T-cell (primary cell): ENCODE measurements around the gene ERI3. TPM values are rescaled to one million over a fixed set of nuclear protein-coding genes. Genes with fewer than 3 reads are reported as not detected.
A peak's percentile ranks its signal among the peaks of the same experiment; 100 is the strongest.

Source experiments
- ATAC-seq, 4 experiments: fragments of 200-7000 bp in 3 of 4; fragments of 150-1000 bp in 1 of 4; cut with Tn5 transposase; replicated peaks in 1 of 4; 1 replicate in 3 of 4; 2 replicates in 1 of 4; pipeline ENCODE4 v1.10.0; 2021; ENCODE audit warnings: moderate library complexity in 3 of 4, mild to moderate bottlenecking in 2 of 4, moderate number of reproducible peaks in 1 of 4
- CTCF ChIA-PET, 2 donors: fragments of 300-600 bp; sonication (Branson Sonifier 250); formaldehyde crosslinking; loops; one replicate each; lab custom pipeline; 2022; ENCODE audit warnings: antibody characterized with exemption in 2 of 2; lab: Charles Lee
- POLR2A ChIA-PET, 2 donors: fragments of 300-600 bp; sonication (Branson Sonifier 250); formaldehyde crosslinking; loops; one replicate each; lab custom pipeline; 2022; ENCODE audit warnings: antibody characterized with exemption in 2 of 2; lab: Charles Lee
- DNase-seq, 35 experiments: peaks; one replicate each; pipeline versions ENCODE4 v3.0.0 to v3.0.0-alpha.2; 2013 to 2023
- H3K27ac ChIP-seq: one replicate; pipeline ENCODE4 v1.5.1; 2013; ENCODE audit warnings: low read length
- H3K27me3 ChIP-seq, 2 experiments: replicated peaks in 1 of 2; 1 replicate in 1 of 2; 2 replicates in 1 of 2; pipeline versions ENCODE4 v1.6.1 to v1.7.0; 2013; ENCODE audit warnings: low read length in 1 of 2, mixed read lengths in 1 of 2; ENCODE audit not compliant: control insufficient read depth in 2 of 2, insufficient read depth in 2 of 2; ENCODE audit errors: extremely low read depth in 1 of 2
- H3K36me3 ChIP-seq, 2 donors: 1 replicate in 1 of 2; 2 replicates in 1 of 2; pipeline versions ENCODE4 v1.6.1 to v1.7.0; 2013; ENCODE audit warnings: low read length in 1 of 2; ENCODE audit not compliant: control insufficient read depth in 2 of 2, insufficient read depth in 1 of 2; ENCODE audit errors: extremely low read depth in 1 of 2
- H3K4me1 ChIP-seq, 2 experiments: 1 replicate in 1 of 2; 2 replicates in 1 of 2; pipeline versions ENCODE4 v1.6.1 to v1.7.0; 2013; ENCODE audit warnings: low read length in 2 of 2, mixed read lengths in 1 of 2; ENCODE audit not compliant: insufficient read depth in 2 of 2, control insufficient read depth in 1 of 2; ENCODE audit errors: extremely low read depth in 1 of 2
- H3K4me3 ChIP-seq, 2 donors: 1 replicate in 1 of 2; 2 replicates in 1 of 2; pipeline versions ENCODE4 v1.5.1 to v1.7.0; 2013; ENCODE audit warnings: mild to moderate bottlenecking in 2 of 2, low read length in 1 of 2, moderate library complexity in 1 of 2; ENCODE audit not compliant: control insufficient read depth in 1 of 2; ENCODE audit errors: extremely low read depth in 1 of 2
- H3K9me3 ChIP-seq: 2 replicates; pipeline ENCODE4 v1.7.0; 2013
- H3K27ac Mint-ChIP-seq, 2 donors: one replicate each; pipeline ENCODE4 v1.8.0; 2020 to 2021; ENCODE audit warnings: mild to moderate bottlenecking in 2 of 2, mixed read lengths in 2 of 2
- H3K27me3 Mint-ChIP-seq, 2 donors: one replicate each; pipeline ENCODE4 v1.8.0; 2021 to 2022; ENCODE audit warnings: mixed read lengths in 2 of 2
- H3K36me3 Mint-ChIP-seq: one replicate; pipeline ENCODE4 v1.8.0; 2021; ENCODE audit warnings: mixed read lengths
- H3K4me1 Mint-ChIP-seq, 3 donors: one replicate each; pipeline ENCODE4 v1.8.0; 2020 to 2022; ENCODE audit warnings: mixed read lengths in 3 of 3, mild to moderate bottlenecking in 1 of 3
- H3K4me3 Mint-ChIP-seq, 3 donors: one replicate each; pipeline ENCODE4 v1.8.0; 2020 to 2022; ENCODE audit warnings: mild to moderate bottlenecking in 3 of 3, mixed read lengths in 3 of 3, moderate library complexity in 3 of 3
- H3K9me3 Mint-ChIP-seq, 3 donors: one replicate each; pipeline ENCODE4 v1.8.0; 2020 to 2022; ENCODE audit warnings: mixed read lengths in 3 of 3
- WGBS: methylation state at CpG from one replicate; pipeline ENCODE4 v1.1.5; 2013; ENCODE audit warnings: missing lambda C conversion rate; ENCODE audit not compliant: insufficient coverage; 5-methylcytosine and 5-hydroxymethylcytosine counted together
- total RNA-seq, 35 experiments: library from RNA in 6 of 35; stranded (reverse) in 6 of 35; fragments of 120-200 nt in 1 of 35; gene quantifications; one replicate each; pipeline versions ENCODE4 v1.2.1 to v1.2.4 and lab custom pipeline; 2013 to 2026

ERI3 gene
- total RNA-seq, 5 donors from 2014 or later (not counting 1 experiment from before 2014, with no cell fraction given) = 29.3 to 39.4 (median 33.0) TPM

- DNase-seq = peak in 2 of 35 experiments; percentile 4 to 13
- ATAC-seq = peak in 3 of 4 experiments; percentile 37 to 52 (median 45)
- Histone ChIP-seq H3K27ac (no peak overlapping the region), H3K9me3 (no peaks in the 10 kb centered on the region), H3K36me3 (peaks cover 0 to 7% of the 10 kb centered on the region in 2 donors), H3K4me3 (no peak overlapping the region), H3K27me3 (no peaks in the 10 kb centered on the region), H3K4me1 (peaks cover 0 to 3% of the 10 kb centered on the region in 2 experiments)
- H3K36me3 Mint-ChIP-seq = peaks cover 18% of the 10 kb centered on the region
- no peaks in the 10 kb centered on the region for H3K9me3 Mint-ChIP-seq
- H3K27ac Mint-ChIP-seq = no peak overlapping the region
- no peaks in the 10 kb centered on the region for H3K27me3 Mint-ChIP-seq
- H3K4me1 Mint-ChIP-seq = peaks cover 7 to 44% (median 8%) of the 10 kb centered on the region in 3 donors
- ChIA-PET CTCF (interaction anchor here in 1 of 2 donors (0.7 kb wide), 1 partner anchor 253 kb away, joined by 3 read pairs; no protein-coding TSS in a partner anchor), POLR2A (no interaction called here)
- WGBS = 65% methylated on average over 5 of the region's 9 CpGs
- H3K4me3 Mint-ChIP-seq = no peak overlapping the region
Measured at GRCh38 chr1:44263568-44264450, 91.2 kb downstream of the ERI3 start.

GRCh38 chr1:44262816-44263567 lies 92.1 kb downstream of the ERI3 start:
- Mint-ChIP-seq H3K4me1 (peaks cover 7 to 44% (median 8%) of the 10 kb centered on the region in 3 donors), H3K36me3 (peaks cover 19% of the 10 kb centered on the region), H3K27me3 (no peaks in the 10 kb centered on the region), H3K4me3 (no peak overlapping the region), H3K9me3 (no peaks in the 10 kb centered on the region), H3K27ac (no peak overlapping the region)
- POLR2A ChIA-PET = no interaction called here
- no peaks in the 10 kb centered on the region for H3K27me3 ChIP-seq
- no peak for DNase-seq
- CTCF ChIA-PET = no interaction called here
- 94% methylated on average over 2 of the region's 4 CpGs for WGBS
- no peak overlapping the region for H3K4me3 ChIP-seq
- H3K9me3 ChIP-seq = no peaks in the 10 kb centered on the region
- no peak overlapping the region for H3K27ac ChIP-seq
- peaks cover 0 to 3% of the 10 kb centered on the region in 2 experiments for H3K4me1 ChIP-seq
- ATAC-seq = no peak
- peaks cover 0 to 7% of the 10 kb centered on the region in 2 donors for H3K36me3 ChIP-seq

GRCh38 chr1:44262414-44262813 lies 92.6 kb downstream of the ERI3 start:
- no peak overlapping the region for H3K27ac Mint-ChIP-seq
- Histone ChIP-seq H3K9me3 (no peaks in the 10 kb centered on the region), H3K27me3 (no peaks in the 10 kb centered on the region), H3K4me3 (no peak overlapping the region), H3K27ac (no peak overlapping the region), H3K4me1 (peaks cover 0 to 3% of the 10 kb centered on the region in 2 experiments), H3K36me3 (peaks cover 0 to 7% of the 10 kb centered on the region in 2 donors)
- ATAC-seq = no peak
- POLR2A ChIA-PET = no interaction called here
- no peak overlapping the region for H3K4me3 Mint-ChIP-seq
- WGBS = 100% methylated on average over 2 of the region's 6 CpGs
- H3K36me3 Mint-ChIP-seq = peaks cover 21% of the 10 kb centered on the region
- CTCF ChIA-PET = no interaction called here
- no peak for DNase-seq
- peaks cover 7 to 44% (median 8%) of the 10 kb centered on the region in 3 donors for H3K4me1 Mint-ChIP-seq
- no peaks in the 10 kb centered on the region for H3K27me3 Mint-ChIP-seq
- no peaks in the 10 kb centered on the region for H3K9me3 Mint-ChIP-seq

GRCh38 chr1:44261962-44262361 lies 93.1 kb downstream of the ERI3 start:
- CTCF ChIA-PET = no interaction called here
- Mint-ChIP-seq H3K4me3 (no peak overlapping the region), H3K27me3 (no peaks in the 10 kb centered on the region), H3K27ac (no peak overlapping the region), H3K9me3 (no peaks in the 10 kb centered on the region), H3K36me3 (peaks cover 21% of the 10 kb centered on the region), H3K4me1 (peaks cover 7 to 44% (median 8%) of the 10 kb centered on the region in 3 donors)
- peaks cover 0 to 7% of the 10 kb centered on the region in 2 donors for H3K36me3 ChIP-seq
- no CpG with 5 or more reads among the region's 5 CpGs for WGBS
- peaks cover 0 to 3% of the 10 kb centered on the region in 2 experiments for H3K4me1 ChIP-seq
- no peak overlapping the region for H3K4me3 ChIP-seq
- POLR2A ChIA-PET = no interaction called here
- H3K9me3 ChIP-seq = no peaks in the 10 kb centered on the region
- H3K27me3 ChIP-seq = no peaks in the 10 kb centered on the region
- H3K27ac ChIP-seq = no peak overlapping the region
- DNase-seq = no peak
- no peak for ATAC-seq

GRCh38 chr1:44261171-44261817 lies 93.8 kb downstream of the ERI3 start:
- CTCF ChIA-PET = interaction anchor here in 1 of 2 donors (0.5 kb wide), 1 partner anchor 316 kb away, joined by 3 read pairs; no protein-coding TSS in a partner anchor
- Mint-ChIP-seq H3K27me3 (no peaks in the 10 kb centered on the region), H3K4me1 (peaks cover 7 to 44% (median 8%) of the 10 kb centered on the region in 3 donors), H3K9me3 (no peaks in the 10 kb centered on the region), H3K4me3 (no peak overlapping the region), H3K36me3 (peaks cover 21% of the 10 kb centered on the region), H3K27ac (no peak overlapping the region)
- no peaks in the 10 kb centered on the region for H3K27me3 ChIP-seq
- H3K4me1 ChIP-seq = peaks cover 0 to 3% of the 10 kb centered on the region in 2 experiments
- peaks cover 5 to 7% of the 10 kb centered on the region in 2 donors for H3K36me3 ChIP-seq
- no peak for DNase-seq
- POLR2A ChIA-PET = no interaction called here
- no peak overlapping the region for H3K4me3 ChIP-seq
- no peaks in the 10 kb centered on the region for H3K9me3 ChIP-seq
- 100% methylated on average over 18 of the region's 27 CpGs for WGBS
- no peak for ATAC-seq
- H3K27ac ChIP-seq = no peak overlapping the region

GRCh38 chr1:44260792-44261170 lies 94.3 kb downstream of the ERI3 start:
- H3K27me3 Mint-ChIP-seq = no peaks in the 10 kb centered on the region
- peaks cover 21% of the 10 kb centered on the region for H3K36me3 Mint-ChIP-seq
- H3K4me3 Mint-ChIP-seq = no peak overlapping the region
- peaks cover 0 to 3% of the 10 kb centered on the region in 2 experiments for H3K4me1 ChIP-seq
- H3K27ac ChIP-seq = no peak overlapping the region
- no peaks in the 10 kb centered on the region for H3K9me3 Mint-ChIP-seq
- no peak for DNase-seq
- H3K27ac Mint-ChIP-seq = no peak overlapping the region
- ATAC-seq = no peak
- no peaks in the 10 kb centered on the region for H3K9me3 ChIP-seq
- POLR2A ChIA-PET = no interaction called here
- 85% methylated on average over 3 of the region's 4 CpGs for WGBS
- no peaks in the 10 kb centered on the region for H3K27me3 ChIP-seq
- H3K4me3 ChIP-seq = no peak overlapping the region
- peaks cover 7 to 43% (median 8%) of the 10 kb centered on the region in 3 donors for H3K4me1 Mint-ChIP-seq
- peaks cover 5 to 7% of the 10 kb centered on the region in 2 donors for H3K36me3 ChIP-seq
- CTCF ChIA-PET = no interaction called here
